ENCODE measurements around the gene CTSE.
"Not testable (repeated sequence)": the region's sequence is repeated elsewhere in the genome, so short reads cannot be mapped to it uniquely, and the experiment has no call there.

Gene CTSE

GRCh38 chr1:206023695-206024094 is at the start of gene CTSE:
CTSE (minus strand) TSS chr1:206023895; CDS start chr1:206023791, 104 bp downstream.
- no peak for DNase-seq (ENCODE audit: low read depth, low spot score)

- DNase-seq (ENCODE audit: low read depth, low spot score): no peak
Observed at GRCh38 chr1:206070627-206071304, 47.1 kb upstream of the CTSE start.

GRCh38 chr1:206068314-206068713 is 44.6 kb upstream of the CTSE start:
- DNase-seq (ENCODE audit: low read depth, low spot score): no peak

GRCh38 chr1:206067486-206068227 is 44.0 kb upstream of the CTSE start:
- DNase-seq (ENCODE audit: low read depth, low spot score): no peak

- no peak for DNase-seq (ENCODE audit: low read depth, low spot score)
Observed at GRCh38 chr1:206066479-206067171, 42.9 kb upstream of the CTSE start.

- DNase-seq (ENCODE audit: low read depth, low spot score): no peak
Observed at GRCh38 chr1:206065547-206066145, 42.0 kb upstream of the CTSE start.

GRCh38 chr1:206064501-206064900 is 40.8 kb upstream of the CTSE start:
- DNase-seq (ENCODE audit: low read depth, low spot score): not testable (repeated sequence)

- not testable (repeated sequence) for DNase-seq (ENCODE audit: low read depth, low spot score)
Observed at GRCh38 chr1:206064001-206064400, 40.3 kb upstream of the CTSE start.

GRCh38 chr1:206062464-206062863 is 38.8 kb upstream of the CTSE start:
- no peak for DNase-seq (ENCODE audit: low read depth, low spot score)

GRCh38 chr1:206060844-206061243 is 37.1 kb upstream of the CTSE start:
- DNase-seq (ENCODE audit: low read depth, low spot score): no peak

GRCh38 chr1:206059355-206059915 is 35.7 kb upstream of the CTSE start:
- DNase-seq (ENCODE audit: low read depth, low spot score): no peak

GRCh38 chr1:206058927-206059292 is 35.2 kb upstream of the CTSE start:
- no peak for DNase-seq (ENCODE audit: low read depth, low spot score)

GRCh38 chr1:206058289-206058926 is 34.7 kb upstream of the CTSE start:
- DNase-seq (ENCODE audit: low read depth, low spot score): not testable (repeated sequence)

GRCh38 chr1:206055639-206056323 is 32.1 kb upstream of the CTSE start:
- not testable (repeated sequence) for DNase-seq (ENCODE audit: low read depth, low spot score)

GRCh38 chr1:206055069-206055625 is 31.5 kb upstream of the CTSE start:
- not testable (repeated sequence) for DNase-seq (ENCODE audit: low read depth, low spot score)

- not testable (repeated sequence) for DNase-seq (ENCODE audit: low read depth, low spot score)
Observed at GRCh38 chr1:206053616-206054015, 29.9 kb upstream of the CTSE start.

- not testable (repeated sequence) for DNase-seq (ENCODE audit: low read depth, low spot score)
Observed at GRCh38 chr1:206052919-206053610, 29.4 kb upstream of the CTSE start, which contains the start of gene RHEX. RHEX (plus strand) TSS chr1:206053173; CDS start chr1:206097829, 44,656 bp downstream.

- DNase-seq (ENCODE audit: low read depth, low spot score): not testable (repeated sequence)
Observed at GRCh38 chr1:206052231-206052865, 28.7 kb upstream of the CTSE start.

- DNase-seq (ENCODE audit: low read depth, low spot score): no peak
Observed at GRCh38 chr1:206050655-206051235, 27.1 kb upstream of the CTSE start.

Data from brain pericyte (primary cell).